ENCODE results near the gene SLC38A7. TPM values are rescaled to one million over a fixed set of nuclear protein-coding genes. Genes with fewer than 3 reads are reported as not detected.
A peak's percentile ranks its signal among the peaks of the same experiment; 100 is the strongest.
"Not testable (repeated sequence)": the region's sequence is repeated elsewhere in the genome, so short reads cannot be mapped to it uniquely, and the experiment has no call there.

The SLC38A7 gene
- total and polyA plus RNA-seq, 2 donors (not counting 3 experiments of a cell fraction or from before 2014, with no cell fraction given), result 33.2 to 44.4 TPM

- Histone ChIP-seq H4K20me1 (replicated peaks; ENCODE audit: control insufficient read depth, extremely low read depth, insufficient read depth, low read length) (no peaks in the 10 kb centered on the region), H3K9me1 (replicated peaks; ENCODE audit: control insufficient read depth, extremely low read depth, insufficient read depth, low read length) (no peaks in the 10 kb centered on the region), H3K79me2 (ENCODE audit: control insufficient read depth, insufficient read depth, low read length) (no peaks in the 10 kb centered on the region), H2AFZ (ENCODE audit: low read depth, low read length) (no peak overlapping the region), H3K36me3 (ENCODE audit: control insufficient read depth in 2 of 2, extremely low read depth in 1 of 2, insufficient read depth in 2 of 2, low read length in 2 of 2) (no peaks in the 10 kb centered on the region), H3K9ac (replicated peaks; ENCODE audit: extremely low read depth, insufficient read depth, low read length) (no peak overlapping the region), H3K9me3 (replicated peaks; ENCODE audit: control insufficient read depth, insufficient read depth, low read length) (no peaks in the 10 kb centered on the region), H3K4me1 (ENCODE audit: control insufficient read depth, extremely low read depth, insufficient read depth, low read length) (no peaks in the 10 kb centered on the region), H3K4me3 (replicated peaks in 1 of 3; ENCODE audit: insufficient read depth in 1 of 3, low read depth in 1 of 3, low read length in 3 of 3) (no peak overlapping the region), H3K27ac (ENCODE audit: insufficient read depth, low read depth, low read length) (no peak overlapping the region), H3K27me3 (ENCODE audit: control insufficient read depth in 2 of 2, insufficient read depth in 2 of 2, low read length in 2 of 2) (peaks cover 0 to 3% of the 10 kb centered on the region in 2 experiments), H3K4me2 (ENCODE audit: insufficient read depth, low read length) (no peak overlapping the region)
- POLR2A ChIA-PET, result no interaction called here
- intact Hi-C loops (cut with micrococcal nuclease), result loop anchor here (10.0 kb wide), 1 partner anchor 744 kb away; no protein-coding TSS in a partner anchor
- no peak for DNase-seq (ENCODE audit: low read depth, low spot score)
- FAIRE-seq, result no peak
- TF ChIP-seq POLR2AphosphoS5 (IDR thresholded peaks at IDR 0.05; ENCODE audit: insufficient read depth, low read depth, low read length), result no peak
- CTCF ChIA-PET, result interaction anchor here (0.8 to 1.6 kb wide), 2 partner anchors 22 to 127 kb away, joined by 3 to 7 read pairs; no protein-coding TSS in a partner anchor
- dilution Hi-C loops (cut with MboI; ENCODE audit: extremely low pct_ligation_motif_present, low sequenced_read_pairs), result no loop called here
- no TSS peak for BruUV-seq (replicated peaks)
Observed at GRCh38 chr16:58639230-58639629, 45.3 kb downstream of the SLC38A7 start.

GRCh38 chr16:58638148-58639036, 46.2 kb downstream of the SLC38A7 start:
- no peaks in the 10 kb centered on the region for H3K9me1 ChIP-seq (replicated peaks; ENCODE audit: control insufficient read depth, extremely low read depth, insufficient read depth, low read length)
- H3K4me3 ChIP-seq (replicated peaks in 1 of 3; ENCODE audit: insufficient read depth in 1 of 3, low read depth in 1 of 3, low read length in 3 of 3), result no peak overlapping the region
- DNase-seq (ENCODE audit: low read depth, low spot score), result peak; percentile 21
- FAIRE-seq, result peak; percentile 59
- intact Hi-C loops (cut with micrococcal nuclease) (loop anchor here (10.0 kb wide), 1 partner anchor 744 kb away; no protein-coding TSS in a partner anchor), dilution Hi-C loops (cut with MboI; ENCODE audit: extremely low pct_ligation_motif_present, low sequenced_read_pairs) (no loop called here)
- no peak overlapping the region for H3K27ac ChIP-seq (ENCODE audit: insufficient read depth, low read depth, low read length)
- no peak overlapping the region for H2AFZ ChIP-seq (ENCODE audit: low read depth, low read length)
- peaks cover 0 to 3% of the 10 kb centered on the region in 2 experiments for H3K27me3 ChIP-seq (ENCODE audit: control insufficient read depth in 2 of 2, insufficient read depth in 2 of 2, low read length in 2 of 2)
- ChIA-PET CTCF (interaction anchor here (0.7 to 1.6 kb wide), 5 partner anchors 14 to 302 kb away, joined by 3 to 7 read pairs (median 3); no protein-coding TSS in a partner anchor), POLR2A (no interaction called here)
- no peak overlapping the region for H3K9ac ChIP-seq (replicated peaks; ENCODE audit: extremely low read depth, insufficient read depth, low read length)
- no peak for TF ChIP-seq CTCF (IDR thresholded peaks at IDR 0.05; ENCODE audit: extremely low read depth in 1 of 2, insufficient read depth in 1 of 2, low read depth in 1 of 2, low read length in 2 of 2)
- no peak for TF ChIP-seq MAX (IDR thresholded peaks at IDR 0.05; ENCODE audit: insufficient read depth, insufficient read length)
- no peak for TF ChIP-seq POLR2AphosphoS5 (IDR thresholded peaks at IDR 0.05; ENCODE audit: insufficient read depth, low read depth, low read length)
- H3K4me1 ChIP-seq (ENCODE audit: control insufficient read depth, extremely low read depth, insufficient read depth, low read length), result no peaks in the 10 kb centered on the region
- no peak overlapping the region for H3K4me2 ChIP-seq (ENCODE audit: insufficient read depth, low read length)
- H4K20me1 ChIP-seq (replicated peaks; ENCODE audit: control insufficient read depth, extremely low read depth, insufficient read depth, low read length), result no peaks in the 10 kb centered on the region
- no peaks in the 10 kb centered on the region for H3K36me3 ChIP-seq (ENCODE audit: control insufficient read depth in 2 of 2, extremely low read depth in 1 of 2, insufficient read depth in 2 of 2, low read length in 2 of 2)
- H3K9me3 ChIP-seq (replicated peaks; ENCODE audit: control insufficient read depth, insufficient read depth, low read length), result no peaks in the 10 kb centered on the region
- H3K79me2 ChIP-seq (ENCODE audit: control insufficient read depth, insufficient read depth, low read length), result no peaks in the 10 kb centered on the region
- no TSS peak for BruUV-seq (replicated peaks)

- dilution Hi-C loops (cut with MboI; ENCODE audit: extremely low pct_ligation_motif_present, low sequenced_read_pairs); H3K9me1 ChIP-seq (replicated peaks; ENCODE audit: control insufficient read depth, extremely low read depth, insufficient read depth, low read length); H2AFZ ChIP-seq (ENCODE audit: low read depth, low read length); H3K4me2 ChIP-seq (ENCODE audit: insufficient read depth, low read length); H3K9ac ChIP-seq (replicated peaks; ENCODE audit: extremely low read depth, insufficient read depth, low read length); H3K9me3 ChIP-seq (replicated peaks; ENCODE audit: control insufficient read depth, insufficient read depth, low read length); H3K4me1 ChIP-seq (ENCODE audit: control insufficient read depth, extremely low read depth, insufficient read depth, low read length); H3K79me2 ChIP-seq (ENCODE audit: control insufficient read depth, insufficient read depth, low read length); POLR2A ChIA-PET; H3K27ac ChIP-seq (ENCODE audit: insufficient read depth, low read depth, low read length); FAIRE-seq; H3K4me3 ChIP-seq (replicated peaks in 1 of 3; ENCODE audit: insufficient read depth in 1 of 3, low read depth in 1 of 3, low read length in 3 of 3); H3K27me3 ChIP-seq (ENCODE audit: control insufficient read depth in 2 of 2, insufficient read depth in 2 of 2, low read length in 2 of 2); DNase-seq (ENCODE audit: low read depth, low spot score); H3K36me3 ChIP-seq (ENCODE audit: control insufficient read depth in 2 of 2, extremely low read depth in 1 of 2, insufficient read depth in 2 of 2, low read length in 2 of 2); BruUV-seq (replicated peaks); H4K20me1 ChIP-seq (replicated peaks; ENCODE audit: control insufficient read depth, extremely low read depth, insufficient read depth, low read length): not testable (repeated sequence)
- intact Hi-C loops (cut with micrococcal nuclease), result loop anchor here (10.0 kb wide), 1 partner anchor 742 kb away; no protein-coding TSS in a partner anchor
- CTCF ChIA-PET, result interaction anchor here (0.6 to 1.5 kb wide), 6 partner anchors 10 to 119 kb away, joined by 3 to 6 read pairs (median 4); no protein-coding TSS in a partner anchor
Observed at GRCh38 chr16:58637021-58637420, 47.5 kb downstream of the SLC38A7 start.

All from endothelial cell of umbilical vein (primary cell).